HG03064 (cell line): ENCODE results near the gene PRDM2.

Experiments used
- ATAC-seq: cut with Tn5 transposase; IDR thresholded peaks from one replicate; pipeline ENCODE4 v1.9.1; 2021; ENCODE audit warnings: low read depth; ENCODE audit not compliant: unreplicated experiment

PRDM2 gene

DNA sequence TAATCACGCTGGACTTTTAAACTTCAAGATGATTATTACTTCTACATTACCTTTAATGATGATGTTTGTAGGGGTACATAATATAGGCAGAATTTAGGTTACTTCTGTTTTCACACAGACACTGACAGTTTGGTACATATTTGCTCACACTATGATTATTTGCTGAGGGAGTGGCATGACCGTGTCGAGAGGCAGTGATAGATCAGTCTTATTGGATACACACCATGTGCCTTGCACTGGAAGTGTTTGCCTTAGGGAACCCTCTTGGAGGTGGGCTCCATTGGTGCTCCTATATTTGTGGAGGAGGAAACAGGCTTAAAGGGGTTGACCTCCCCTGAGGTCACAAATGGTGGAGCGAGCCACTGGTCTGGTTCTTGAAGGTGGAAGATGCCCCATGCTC lies 132.1 kb downstream of the PRDM2 start:
- no peak for ATAC-seq

GRCh38 chr1:13832536-13832935 lies 132.5 kb downstream of the PRDM2 start:
- ATAC-seq, result no peak

DNA sequence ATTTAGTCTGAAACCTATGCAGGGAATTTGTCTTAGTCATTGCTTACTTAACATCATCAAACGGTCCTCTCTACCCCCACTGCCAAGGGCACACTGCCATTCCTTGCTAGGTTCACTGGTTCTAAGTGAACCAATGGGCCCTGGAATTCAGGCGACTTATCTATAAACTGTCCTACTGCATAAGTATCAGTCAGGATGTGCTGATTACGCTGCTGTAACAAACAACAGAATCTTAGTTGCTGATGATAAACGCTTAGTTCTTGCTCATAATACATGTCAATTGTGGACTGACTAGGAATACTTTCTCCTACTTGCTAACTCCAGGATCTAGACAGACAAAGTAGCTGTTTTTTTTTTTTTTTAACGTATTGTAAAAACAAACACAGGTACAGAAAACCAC lies 136.1 kb downstream of the PRDM2 start:
- no peak for ATAC-seq

DNA sequence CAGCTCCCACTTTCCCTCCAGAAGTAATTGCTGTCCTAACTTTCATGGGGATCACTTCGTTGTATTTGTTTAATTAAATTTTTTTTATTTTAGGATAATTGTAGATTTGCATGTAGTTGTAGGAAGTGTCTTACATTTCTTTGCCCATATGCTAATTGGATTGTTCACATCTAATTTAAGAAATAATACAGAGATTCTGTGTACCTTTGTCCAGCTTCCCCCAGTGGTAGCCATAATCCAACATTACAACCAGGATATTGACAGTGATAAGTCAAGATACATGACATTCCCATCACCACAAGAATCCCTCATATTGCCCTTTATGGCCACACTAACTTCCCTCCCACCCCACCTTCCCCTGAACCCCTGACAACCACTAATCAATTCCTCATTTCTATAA lies 136.6 kb downstream of the PRDM2 start:
- ATAC-seq, result no peak

- no peak for ATAC-seq
These were observed 138.2 kb downstream of the PRDM2 start for GRCh38 chr1:13838236-13838635.

- no peak for ATAC-seq
These were observed 142.5 kb downstream of the PRDM2 start for GRCh38 chr1:13842497-13842896.

DNA sequence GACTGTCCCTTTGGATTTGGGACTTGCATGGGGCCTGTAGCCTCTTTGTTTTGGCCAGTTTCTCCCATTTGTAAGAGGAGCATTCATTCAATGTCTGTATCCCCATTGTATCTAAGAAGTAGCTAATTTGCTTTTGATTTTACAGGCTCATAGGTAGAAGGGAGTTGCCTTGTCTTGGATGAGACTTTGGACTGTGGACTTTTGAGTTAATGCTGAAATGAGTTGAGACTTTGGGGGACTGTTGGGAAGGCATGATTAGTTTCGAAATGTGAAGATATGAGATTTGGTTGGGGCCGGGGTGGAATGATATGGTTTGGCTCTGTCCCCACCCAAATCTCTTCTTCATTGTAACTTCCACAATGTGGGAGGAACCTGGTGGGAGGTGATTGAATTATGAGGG lies 151.7 kb downstream of the PRDM2 start:
- ATAC-seq, result no peak

DNA sequence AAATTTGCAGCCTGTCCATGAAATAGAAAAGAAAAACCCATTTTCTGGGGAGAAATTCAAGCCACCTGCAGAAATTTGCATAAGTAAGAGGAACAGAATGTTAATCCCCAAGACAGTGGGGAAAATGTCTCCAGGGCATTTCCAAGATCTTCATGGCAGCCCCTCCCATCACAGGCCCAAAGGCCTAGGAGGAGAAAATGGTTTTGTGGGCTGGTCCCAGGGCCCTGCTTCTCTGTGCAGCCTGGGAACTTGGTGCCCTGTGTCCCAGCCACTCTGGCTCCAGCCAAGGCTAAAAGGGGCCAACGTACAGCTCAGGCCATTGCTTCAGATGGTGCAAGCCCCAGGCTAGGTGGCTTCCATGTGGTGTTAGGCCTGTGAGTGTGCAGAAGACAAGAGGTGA lies 155.6 kb downstream of the PRDM2 start:
- ATAC-seq, result no peak

- no peak for ATAC-seq
These were observed 160.0 kb downstream of the PRDM2 start for GRCh38 chr1:13860031-13860430.

- no peak for ATAC-seq
These were observed 164.8 kb downstream of the PRDM2 start for GRCh38 chr1:13864760-13865159.

DNA sequence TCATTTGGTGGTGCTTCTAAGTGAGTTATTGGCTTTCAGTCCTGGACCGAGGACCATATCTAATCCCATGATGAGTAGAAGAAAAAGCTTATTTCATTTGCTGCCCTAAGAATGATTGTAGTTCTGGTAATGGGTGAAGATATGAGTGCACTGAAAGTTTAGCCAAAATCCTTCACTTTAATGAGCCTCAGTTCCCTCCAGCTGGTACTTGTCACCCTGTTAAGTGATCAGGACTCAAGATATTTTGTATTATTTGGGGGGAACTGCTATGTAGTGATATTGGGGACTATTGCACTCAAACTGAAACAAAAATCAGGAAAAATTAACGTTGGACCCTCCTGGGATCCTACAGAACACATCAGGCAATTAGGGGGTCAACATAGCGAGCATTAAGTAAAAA lies 165.9 kb downstream of the PRDM2 start:
- no peak for ATAC-seq

DNA sequence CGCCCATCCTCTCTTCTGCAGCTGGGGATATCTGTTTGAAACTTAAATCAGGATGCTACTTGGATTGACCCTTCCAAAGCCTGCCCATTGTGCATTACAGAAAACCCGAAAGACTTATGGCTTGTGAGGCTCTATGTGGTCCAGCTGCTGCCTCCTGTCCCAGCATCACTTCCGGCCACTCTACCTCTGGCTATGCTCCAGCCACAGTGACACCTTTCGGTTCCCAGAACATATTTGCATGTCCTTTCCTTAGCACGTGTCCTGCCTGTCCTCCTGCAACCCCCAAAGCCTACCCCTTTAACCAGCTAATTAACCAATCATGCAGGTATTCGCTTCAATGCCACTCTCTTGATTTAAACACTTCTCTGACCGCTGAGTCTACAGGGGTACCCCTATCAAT lies 167.6 kb downstream of the PRDM2 start:
- no peak for ATAC-seq

DNA sequence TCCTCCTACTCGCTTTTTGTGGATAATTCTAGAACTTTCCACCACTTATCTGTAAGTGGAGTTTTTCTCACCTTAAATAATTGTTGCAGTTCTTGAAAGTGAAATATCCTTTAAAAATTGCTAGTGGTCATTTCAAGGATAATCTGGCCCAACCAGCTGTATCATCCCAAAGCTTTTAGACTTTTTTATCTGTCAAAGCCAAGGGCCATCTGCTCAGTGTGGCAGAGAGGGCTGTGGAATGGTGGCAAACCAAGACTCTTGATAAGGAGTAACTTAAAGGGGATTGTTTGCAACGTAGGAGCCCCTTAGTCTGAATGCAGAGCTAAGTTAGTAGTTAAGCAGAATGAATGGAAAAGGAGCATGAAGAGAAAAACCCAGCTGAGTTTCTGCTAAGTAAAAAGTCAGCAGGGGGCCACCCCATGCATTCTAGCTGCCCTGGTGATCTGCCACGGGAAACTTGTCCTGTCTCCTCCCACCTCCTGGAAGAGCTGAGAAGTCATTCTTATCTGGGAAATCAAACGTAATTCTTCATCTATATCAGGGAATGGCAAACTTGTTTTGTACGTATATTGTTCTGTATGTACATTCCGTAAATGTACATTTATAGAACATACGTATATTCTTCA lies 169.3 kb downstream of the PRDM2 start:
- ATAC-seq, result no peak

DNA sequence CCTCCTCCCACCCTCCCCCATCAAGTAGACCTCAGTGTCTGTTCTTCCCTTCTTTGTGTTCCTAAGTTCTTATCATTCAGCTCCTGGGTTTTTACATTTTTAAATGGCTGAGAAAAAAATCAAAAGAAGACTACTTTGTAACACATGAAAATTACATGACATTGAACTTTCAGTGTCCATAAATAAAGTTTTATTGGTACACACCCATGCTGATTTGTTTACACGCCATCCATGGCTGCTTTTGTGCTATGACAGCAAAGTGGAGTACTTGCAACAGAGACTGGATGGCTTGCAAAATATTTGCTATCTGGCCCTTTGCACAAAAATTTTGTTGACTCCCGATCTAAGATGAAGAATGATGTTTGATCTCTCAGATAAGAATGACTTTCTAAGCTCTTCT lies 171.4 kb downstream of the PRDM2 start:
- no peak for ATAC-seq

GRCh38 chr1:13871886-13872285 lies 171.9 kb downstream of the PRDM2 start:
- no peak for ATAC-seq

GRCh38 chr1:13873032-13873431 lies 173.0 kb downstream of the PRDM2 start:
- ATAC-seq, result no peak
